ENCODE results near the gene RBM23.

- TF ChIP-seq, protein P1, sequence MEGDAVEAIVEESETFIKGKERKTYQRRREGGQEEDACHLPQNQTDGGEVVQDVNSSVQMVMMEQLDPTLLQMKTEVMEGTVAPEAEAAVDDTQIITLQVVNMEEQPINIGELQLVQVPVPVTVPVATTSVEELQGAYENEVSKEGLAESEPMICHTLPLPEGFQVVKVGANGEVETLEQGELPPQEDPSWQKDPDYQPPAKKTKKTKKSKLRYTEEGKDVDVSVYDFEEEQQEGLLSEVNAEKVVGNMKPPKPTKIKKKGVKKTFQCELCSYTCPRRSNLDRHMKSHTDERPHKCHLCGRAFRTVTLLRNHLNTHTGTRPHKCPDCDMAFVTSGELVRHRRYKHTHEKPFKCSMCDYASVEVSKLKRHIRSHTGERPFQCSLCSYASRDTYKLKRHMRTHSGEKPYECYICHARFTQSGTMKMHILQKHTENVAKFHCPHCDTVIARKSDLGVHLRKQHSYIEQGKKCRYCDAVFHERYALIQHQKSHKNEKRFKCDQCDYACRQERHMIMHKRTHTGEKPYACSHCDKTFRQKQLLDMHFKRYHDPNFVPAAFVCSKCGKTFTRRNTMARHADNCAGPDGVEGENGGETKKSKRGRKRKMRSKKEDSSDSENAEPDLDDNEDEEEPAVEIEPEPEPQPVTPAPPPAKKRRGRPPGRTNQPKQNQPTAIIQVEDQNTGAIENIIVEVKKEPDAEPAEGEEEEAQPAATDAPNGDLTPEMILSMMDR (IDR thresholded peaks at IDR 0.05): peak in 4 of 5 experiments; percentile 10 to 58 (median 51)
- no peak for TF ChIP-seq POLR2A (IDR thresholded peaks at IDR 0.05)
- TF ChIP-seq EP300 (IDR thresholded peaks at IDR 0.05): no peak
Observed at GRCh38 chr14:22900081-22900799, 18.7 kb downstream of the RBM23 start.
